ENCODE measurements around the gene EIF3D.

DNA sequence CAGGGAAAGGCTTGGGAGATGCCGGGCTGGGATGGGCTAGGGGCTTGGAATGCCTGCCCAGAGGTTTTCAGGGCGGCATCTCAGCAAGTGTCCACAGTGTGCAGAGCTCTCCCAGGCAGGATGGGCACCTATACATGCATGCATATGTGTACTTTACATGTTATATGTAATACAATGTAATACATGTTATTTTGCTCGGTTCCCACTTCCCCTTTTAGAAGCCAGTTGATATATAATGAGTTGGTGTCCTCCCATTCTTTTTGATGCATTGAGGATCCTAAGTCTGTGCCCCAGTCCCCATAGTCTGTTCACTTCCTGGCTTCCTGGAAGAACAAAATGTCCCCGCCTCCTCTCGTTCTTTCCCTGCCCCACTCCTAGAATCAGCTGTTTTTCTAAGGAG, 20.1 kb upstream of the EIF3D start:
- TF ChIP-seq, protein P1, sequence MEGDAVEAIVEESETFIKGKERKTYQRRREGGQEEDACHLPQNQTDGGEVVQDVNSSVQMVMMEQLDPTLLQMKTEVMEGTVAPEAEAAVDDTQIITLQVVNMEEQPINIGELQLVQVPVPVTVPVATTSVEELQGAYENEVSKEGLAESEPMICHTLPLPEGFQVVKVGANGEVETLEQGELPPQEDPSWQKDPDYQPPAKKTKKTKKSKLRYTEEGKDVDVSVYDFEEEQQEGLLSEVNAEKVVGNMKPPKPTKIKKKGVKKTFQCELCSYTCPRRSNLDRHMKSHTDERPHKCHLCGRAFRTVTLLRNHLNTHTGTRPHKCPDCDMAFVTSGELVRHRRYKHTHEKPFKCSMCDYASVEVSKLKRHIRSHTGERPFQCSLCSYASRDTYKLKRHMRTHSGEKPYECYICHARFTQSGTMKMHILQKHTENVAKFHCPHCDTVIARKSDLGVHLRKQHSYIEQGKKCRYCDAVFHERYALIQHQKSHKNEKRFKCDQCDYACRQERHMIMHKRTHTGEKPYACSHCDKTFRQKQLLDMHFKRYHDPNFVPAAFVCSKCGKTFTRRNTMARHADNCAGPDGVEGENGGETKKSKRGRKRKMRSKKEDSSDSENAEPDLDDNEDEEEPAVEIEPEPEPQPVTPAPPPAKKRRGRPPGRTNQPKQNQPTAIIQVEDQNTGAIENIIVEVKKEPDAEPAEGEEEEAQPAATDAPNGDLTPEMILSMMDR (IDR thresholded peaks at IDR 0.05; ENCODE audit: insufficient read depth, low read length): no peak
- TF ChIP-seq, protein P2, sequence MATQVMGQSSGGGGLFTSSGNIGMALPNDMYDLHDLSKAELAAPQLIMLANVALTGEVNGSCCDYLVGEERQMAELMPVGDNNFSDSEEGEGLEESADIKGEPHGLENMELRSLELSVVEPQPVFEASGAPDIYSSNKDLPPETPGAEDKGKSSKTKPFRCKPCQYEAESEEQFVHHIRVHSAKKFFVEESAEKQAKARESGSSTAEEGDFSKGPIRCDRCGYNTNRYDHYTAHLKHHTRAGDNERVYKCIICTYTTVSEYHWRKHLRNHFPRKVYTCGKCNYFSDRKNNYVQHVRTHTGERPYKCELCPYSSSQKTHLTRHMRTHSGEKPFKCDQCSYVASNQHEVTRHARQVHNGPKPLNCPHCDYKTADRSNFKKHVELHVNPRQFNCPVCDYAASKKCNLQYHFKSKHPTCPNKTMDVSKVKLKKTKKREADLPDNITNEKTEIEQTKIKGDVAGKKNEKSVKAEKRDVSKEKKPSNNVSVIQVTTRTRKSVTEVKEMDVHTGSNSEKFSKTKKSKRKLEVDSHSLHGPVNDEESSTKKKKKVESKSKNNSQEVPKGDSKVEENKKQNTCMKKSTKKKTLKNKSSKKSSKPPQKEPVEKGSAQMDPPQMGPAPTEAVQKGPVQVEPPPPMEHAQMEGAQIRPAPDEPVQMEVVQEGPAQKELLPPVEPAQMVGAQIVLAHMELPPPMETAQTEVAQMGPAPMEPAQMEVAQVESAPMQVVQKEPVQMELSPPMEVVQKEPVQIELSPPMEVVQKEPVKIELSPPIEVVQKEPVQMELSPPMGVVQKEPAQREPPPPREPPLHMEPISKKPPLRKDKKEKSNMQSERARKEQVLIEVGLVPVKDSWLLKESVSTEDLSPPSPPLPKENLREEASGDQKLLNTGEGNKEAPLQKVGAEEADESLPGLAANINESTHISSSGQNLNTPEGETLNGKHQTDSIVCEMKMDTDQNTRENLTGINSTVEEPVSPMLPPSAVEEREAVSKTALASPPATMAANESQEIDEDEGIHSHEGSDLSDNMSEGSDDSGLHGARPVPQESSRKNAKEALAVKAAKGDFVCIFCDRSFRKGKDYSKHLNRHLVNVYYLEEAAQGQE (IDR thresholded peaks at IDR 0.05; ENCODE audit: insufficient replicate concordance, low read depth): no peak
- TF ChIP-seq POLR2AphosphoS5 (IDR thresholded peaks at IDR 0.05; ENCODE audit: low read depth) (no peak), SPI1 (IDR thresholded peaks at IDR 0.05; ENCODE audit: borderline replicate concordance, low read depth) (peak; percentile 71)
